Measurements from ENCODE around the gene UBE2G2.

Gene UBE2G2

GRCh38 chr21:44814498-44815023, 12.9 kb upstream of the UBE2G2 start:
- no peak for DNase-seq (ENCODE audit: low read depth)
- H3K4me3 ChIP-seq (ENCODE audit: low read depth, low read length), result no peak overlapping the region
- no peak for TF ChIP-seq CTCF (conservative IDR thresholded peaks at IDR 0.05; ENCODE audit: low read depth, low read length)

DNA sequence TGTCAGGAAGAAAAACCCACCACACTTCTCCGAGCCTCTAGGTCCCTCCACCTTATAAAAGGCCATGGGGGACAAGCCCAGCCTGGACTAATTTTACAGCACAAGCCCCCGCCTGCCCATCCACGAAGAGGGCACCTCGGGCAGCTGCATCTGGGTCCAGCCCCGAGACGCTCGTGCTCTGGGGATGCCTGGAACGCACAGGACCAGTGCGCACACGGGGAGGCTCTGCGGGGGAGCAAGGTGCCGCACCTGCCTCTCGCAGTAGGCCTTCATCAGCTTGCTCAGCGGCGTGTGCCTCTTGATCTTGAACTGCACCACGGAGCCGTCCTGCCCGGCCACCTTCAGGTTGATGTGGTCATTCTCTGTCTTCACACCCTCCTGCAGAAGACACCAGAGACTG, 12.1 kb upstream of the UBE2G2 start:
- TF ChIP-seq CTCF (conservative IDR thresholded peaks at IDR 0.05; ENCODE audit: low read depth, low read length), result no peak
- DNase-seq (ENCODE audit: low read depth), result no peak
- no peak overlapping the region for H3K4me3 ChIP-seq (ENCODE audit: low read depth, low read length)

GRCh38 chr21:44813149-44813548, 11.5 kb upstream of the UBE2G2 start:
- no peak for TF ChIP-seq CTCF (conservative IDR thresholded peaks at IDR 0.05; ENCODE audit: low read depth, low read length)

DNA sequence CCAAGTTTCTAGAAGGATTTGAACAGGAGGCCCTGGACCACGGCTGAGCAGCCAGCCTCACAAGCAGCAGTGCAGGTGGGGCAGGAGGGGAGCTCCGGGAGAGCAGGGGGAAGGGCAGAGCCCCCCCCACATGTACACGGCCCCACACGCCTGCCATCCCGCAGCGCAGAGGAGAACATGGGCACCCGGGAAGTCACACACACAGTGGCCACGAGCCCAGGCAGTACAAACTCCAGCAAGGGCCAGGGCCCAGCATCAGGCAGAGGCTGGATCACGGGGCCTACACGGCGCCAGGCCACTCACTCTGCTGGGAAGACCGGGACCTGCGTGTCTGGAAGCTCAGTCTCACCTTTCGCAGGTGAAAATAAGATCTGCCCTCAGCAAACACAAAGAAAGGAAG, 11.0 kb upstream of the UBE2G2 start:
- no peak for DNase-seq (ENCODE audit: low read depth)
- TF ChIP-seq CTCF (conservative IDR thresholded peaks at IDR 0.05; ENCODE audit: low read depth, low read length), result no peak
- H3K4me3 ChIP-seq (ENCODE audit: low read depth, low read length), result no peak overlapping the region

More at GRCh38 chr21:44813149-44813548, 11.5 kb upstream of the UBE2G2 start:
- no peak overlapping the region for H3K4me3 ChIP-seq (ENCODE audit: low read depth, low read length)
- no peak for DNase-seq (ENCODE audit: low read depth)

DNA sequence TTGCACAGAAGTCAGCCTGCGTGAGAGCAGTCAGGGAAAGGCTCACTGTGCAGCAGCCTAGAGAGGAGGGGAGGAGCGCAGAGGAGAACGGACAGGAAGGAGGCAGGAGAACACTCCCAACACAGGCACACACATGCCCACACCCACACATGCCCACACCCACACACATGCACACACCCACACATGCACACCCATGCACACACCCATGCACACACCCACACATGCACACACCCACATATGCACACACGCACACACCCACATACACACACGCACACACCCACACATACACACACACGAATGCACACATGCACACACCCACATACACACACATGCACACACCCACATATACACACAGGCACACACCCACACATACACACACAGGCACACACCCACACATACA, 9.2 kb upstream of the UBE2G2 start:
- no peak for DNase-seq (ENCODE audit: low read depth)
- no peak overlapping the region for H3K4me3 ChIP-seq (ENCODE audit: low read depth, low read length)
- no peak for TF ChIP-seq CTCF (conservative IDR thresholded peaks at IDR 0.05; ENCODE audit: low read depth, low read length)

DNA sequence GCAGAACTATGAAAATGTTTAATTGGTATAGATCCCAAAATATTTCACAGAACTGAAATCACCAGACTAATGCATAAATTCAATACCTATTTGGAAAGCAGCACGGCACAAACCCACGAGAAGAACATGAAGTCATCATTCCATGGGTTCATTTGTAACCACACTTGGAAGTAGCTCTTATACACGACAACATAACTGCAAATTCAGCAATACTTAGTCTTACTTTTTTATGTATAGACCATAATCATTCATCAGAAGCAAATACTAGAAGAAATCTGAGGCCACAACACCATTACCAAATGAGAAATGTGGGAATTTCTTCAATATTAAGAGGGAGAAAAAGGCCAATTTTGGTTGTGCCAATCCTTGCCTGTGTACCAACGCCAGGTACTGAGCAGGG, 4.2 kb upstream of the UBE2G2 start:
- no peak for TF ChIP-seq CTCF (conservative IDR thresholded peaks at IDR 0.05; ENCODE audit: low read depth, low read length)
- no peak overlapping the region for H3K4me3 ChIP-seq (ENCODE audit: low read depth, low read length)
- no peak for DNase-seq (ENCODE audit: low read depth)

DNA sequence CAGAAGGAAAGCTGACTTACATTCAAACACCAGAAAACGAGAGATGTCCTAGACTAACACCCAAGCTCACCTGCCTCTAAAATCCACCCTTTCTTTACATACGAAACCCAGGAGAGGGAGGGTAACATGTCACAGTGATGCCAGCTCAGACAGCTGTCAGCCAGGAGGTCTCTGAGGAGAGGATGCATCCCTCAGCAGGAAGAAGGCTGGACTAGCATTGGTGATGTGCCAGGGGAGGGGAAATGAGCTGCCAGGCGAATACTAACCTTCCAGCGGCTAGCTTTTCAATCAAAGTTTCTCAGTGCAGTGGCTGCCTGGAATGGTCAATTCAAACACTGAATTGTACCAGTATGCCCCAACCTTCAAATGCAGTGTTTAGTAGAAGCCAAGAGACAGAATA, 3.6 kb upstream of the UBE2G2 start:
- no peak overlapping the region for H3K4me3 ChIP-seq (ENCODE audit: low read depth, low read length)
- no peak for TF ChIP-seq CTCF (conservative IDR thresholded peaks at IDR 0.05; ENCODE audit: low read depth, low read length)
- no peak for DNase-seq (ENCODE audit: low read depth)
